HepG2 (cell line): ENCODE data around the gene C2orf81. TPM values are rescaled to one million over a fixed set of nuclear protein-coding genes. Genes with fewer than 3 reads are reported as not detected.

Source experiments
- CC2D1A ChIP-seq: sonication (generic); formaldehyde crosslinking; IDR thresholded peaks from 2 replicates; pipeline ENCODE4 v1.8.1; 2023; ENCODE audit warnings: mild to moderate bottlenecking, missing genetic modification reagents
- GATAD2A ChIP-seq: IDR thresholded peaks from 2 replicates; pipeline ENCODE4 v1.6.1; 2016
- IRX3 ChIP-seq: sonication (generic); formaldehyde crosslinking; IDR thresholded peaks from 2 replicates; pipeline ENCODE4 v1.8.1; 2023; ENCODE audit warnings: mild to moderate bottlenecking, low read depth, missing genetic modification reagents, borderline replicate concordance
- JDP2 ChIP-seq: sonication (generic); formaldehyde crosslinking; IDR thresholded peaks from 2 replicates; pipeline ENCODE4 v1.8.1; 2022; ENCODE audit warnings: missing genetic modification reagents, borderline replicate concordance
- KDM6A ChIP-seq: IDR thresholded peaks from 2 replicates; pipeline ENCODE4 v1.6.1; 2016; ENCODE audit warnings: low read depth
- MAFK ChIP-seq, 2 experiments: IDR thresholded peaks in 1 of 2; conservative IDR thresholded peaks in 1 of 2; 2 replicates each; pipeline ENCODE4 v1.6.1; 2011; ENCODE audit warnings: improper control_type of control experiment in 2 of 2, low read length in 2 of 2
- NR2C2 ChIP-seq: sonication (generic); formaldehyde crosslinking; IDR thresholded peaks from 2 replicates; pipeline ENCODE4 v1.4.0; 2020; ENCODE audit warnings: missing genetic modification reagents, mild to moderate bottlenecking, moderate library complexity, borderline replicate concordance
- RBM22 ChIP-seq: fragments of 200-400 bp; formaldehyde crosslinking; optimal IDR thresholded peaks from 2 replicates; pipeline ENCODE3; 2017; ENCODE audit warnings: mild to moderate bottlenecking, low read length, moderate library complexity
- RERE ChIP-seq: IDR thresholded peaks from 2 replicates; pipeline ENCODE4 v1.6.1; 2016; ENCODE audit warnings: low read depth, missing genetic modification reagents, missing compliant biosample characterization
- REXO4 ChIP-seq: sonication (generic); formaldehyde crosslinking; IDR thresholded peaks from 2 replicates; pipeline ENCODE4 v1.8.0; 2022; ENCODE audit warnings: missing genetic modification reagents, mild to moderate bottlenecking, borderline replicate concordance
- SIX4 ChIP-seq: sonication (generic); formaldehyde crosslinking; IDR thresholded peaks from 2 replicates; pipeline ENCODE4 v1.4.0; 2020; ENCODE audit warnings: missing genetic modification reagents
- XBP1 ChIP-seq: sonication (generic); formaldehyde crosslinking; IDR thresholded peaks from 2 replicates; pipeline ENCODE4 v1.5.0; 2020; ENCODE audit warnings: missing genetic modification reagents
- ZNF225 ChIP-seq: sonication (generic); formaldehyde crosslinking; IDR thresholded peaks from 2 replicates; pipeline ENCODE4 v1.4.0; 2020; ENCODE audit warnings: mild to moderate bottlenecking, missing genetic modification reagents
- ZNF431 ChIP-seq: sonication (generic); formaldehyde crosslinking; IDR thresholded peaks from 2 replicates; pipeline ENCODE4 v1.9.0; 2022; ENCODE audit warnings: missing genetic modification reagents, low read depth, mild to moderate bottlenecking, borderline replicate concordance
- ZNF83 ChIP-seq: sonication (generic); formaldehyde crosslinking; IDR thresholded peaks from 2 replicates; pipeline ENCODE4 v1.4.0; 2020; ENCODE audit warnings: missing genetic modification reagents, mild to moderate bottlenecking, borderline replicate concordance
- polyA plus RNA-seq, 8 experiments: library from polyadenylated mRNA; depleted of rRNA in 3 of 8; stranded (reverse) in 7 of 8; unstranded in 1 of 8; fragments of >200 nt; fragmentation: Illumina TruSeq in 4 of 8; extraction: Trizol in 4 of 8; gene quantifications; 2 replicates each; pipeline versions ENCODE4 v1.2.1 to v1.2.3, GENCODE V29; 2011 to 2016; ENCODE audit warnings: low read depth in 4 of 8, missing spikeins in 1 of 8, mixed read lengths in 1 of 8; ENCODE audit not compliant: insufficient read depth in 1 of 8
- total RNA-seq, 5 experiments: library from RNA; depleted of rRNA; stranded (reverse); fragments of >200 nt; fragmentation: Illumina TruSeq; extraction: Trizol; gene quantifications; 2 replicates each; pipeline ENCODE4 v1.2.3, GENCODE V29; 2016; ENCODE audit warnings: low read depth in 1 of 5
- TF ChIP-seq, protein P1 (sequence below): sonication (generic); formaldehyde crosslinking; IDR thresholded peaks from 2 replicates; pipeline ENCODE4 v1.8.0; 2022; ENCODE audit warnings: mild to moderate bottlenecking, missing genetic modification reagents, moderate library complexity
- TF ChIP-seq, protein P2 (sequence below): sonication (generic); formaldehyde crosslinking; IDR thresholded peaks from 2 replicates; pipeline ENCODE4 v1.4.0; 2020; ENCODE audit warnings: missing genetic modification reagents

Gene C2orf81
- total and polyA plus RNA-seq, 2 of the 13 experiments (the other 11 are each of a cell fraction or from before 2014, with no cell fraction given), result 0.15 to 0.17 TPM

DNA sequence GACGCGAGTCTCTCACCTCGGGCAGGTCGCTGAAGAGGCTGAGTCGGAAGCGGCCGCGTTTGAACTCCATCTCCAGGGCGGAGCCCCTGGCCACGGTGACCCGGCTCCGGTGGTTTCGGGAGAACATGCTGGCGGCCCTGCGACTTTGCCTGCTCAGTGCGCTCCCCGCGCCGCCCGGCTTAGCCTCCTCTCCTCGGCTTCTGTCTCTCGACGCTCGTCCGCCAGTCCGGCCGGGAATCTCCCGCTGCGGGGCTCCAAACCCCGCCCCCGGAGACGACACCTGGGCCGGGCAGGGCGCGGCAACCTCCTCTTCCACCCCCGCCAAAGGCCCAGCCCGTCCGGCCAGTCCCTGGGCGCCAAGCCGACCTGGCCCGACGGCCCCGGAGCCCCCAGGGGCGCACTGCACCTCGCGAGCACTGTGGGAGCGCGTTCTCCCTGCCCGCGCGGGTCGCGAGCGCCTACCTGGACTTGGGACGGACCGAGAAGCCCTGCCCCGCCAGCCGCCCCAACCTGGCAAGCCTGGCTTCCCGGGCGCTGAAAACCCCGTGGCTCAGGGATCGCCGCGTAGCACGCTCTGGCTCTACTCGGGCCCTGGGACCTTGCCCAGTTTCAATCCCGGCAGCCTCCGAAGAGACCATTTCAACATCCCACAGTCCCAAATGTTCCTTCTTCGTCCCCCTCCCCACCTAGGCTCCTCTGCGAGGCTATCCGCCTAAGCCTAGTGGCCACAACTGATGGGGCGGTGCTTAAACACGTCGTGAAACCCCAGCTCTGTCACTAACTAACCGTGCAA lies 20.5 kb upstream of the C2orf81 start, which contains the start of gene RTKN (continued):
- TF ChIP-seq SIX4 (CRISPR knock-in tag), result peak; percentile 53; the same call in 1 of the 2 replicates
- TF ChIP-seq MAFK (conservative IDR thresholded peaks at IDR 0.05 in 1 of 2, IDR thresholded peaks at IDR 0.05 in 1 of 2; ENCODE audit: low read length in 2 of 2), result no peak
- TF ChIP-seq KDM6A, result 0 out of 2 replicates have a peak, but pooled peaks have one; percentile 16
- 0 out of 2 replicates have a peak, but pooled peaks have one; percentile 26 for TF ChIP-seq REXO4
- TF ChIP-seq RERE (CRISPR knock-in tag), result no peak
- peak; percentile 72; the same call in 1 of the 2 replicates for TF ChIP-seq ZNF83 (CRISPR knock-in tag)
- TF ChIP-seq, protein P1, sequence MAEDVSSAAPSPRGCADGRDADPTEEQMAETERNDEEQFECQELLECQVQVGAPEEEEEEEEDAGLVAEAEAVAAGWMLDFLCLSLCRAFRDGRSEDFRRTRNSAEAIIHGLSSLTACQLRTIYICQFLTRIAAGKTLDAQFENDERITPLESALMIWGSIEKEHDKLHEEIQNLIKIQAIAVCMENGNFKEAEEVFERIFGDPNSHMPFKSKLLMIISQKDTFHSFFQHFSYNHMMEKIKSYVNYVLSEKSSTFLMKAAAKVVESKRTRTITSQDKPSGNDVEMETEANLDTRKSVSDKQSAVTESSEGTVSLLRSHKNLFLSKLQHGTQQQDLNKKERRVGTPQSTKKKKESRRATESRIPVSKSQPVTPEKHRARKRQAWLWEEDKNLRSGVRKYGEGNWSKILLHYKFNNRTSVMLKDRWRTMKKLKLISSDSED (CRISPR knock-in tag), result peak; percentile 68; the same call in 1 of the 2 replicates
- no peak; the same call in none of the 2 replicates for TF ChIP-seq NR2C2
- TF ChIP-seq, protein P2, sequence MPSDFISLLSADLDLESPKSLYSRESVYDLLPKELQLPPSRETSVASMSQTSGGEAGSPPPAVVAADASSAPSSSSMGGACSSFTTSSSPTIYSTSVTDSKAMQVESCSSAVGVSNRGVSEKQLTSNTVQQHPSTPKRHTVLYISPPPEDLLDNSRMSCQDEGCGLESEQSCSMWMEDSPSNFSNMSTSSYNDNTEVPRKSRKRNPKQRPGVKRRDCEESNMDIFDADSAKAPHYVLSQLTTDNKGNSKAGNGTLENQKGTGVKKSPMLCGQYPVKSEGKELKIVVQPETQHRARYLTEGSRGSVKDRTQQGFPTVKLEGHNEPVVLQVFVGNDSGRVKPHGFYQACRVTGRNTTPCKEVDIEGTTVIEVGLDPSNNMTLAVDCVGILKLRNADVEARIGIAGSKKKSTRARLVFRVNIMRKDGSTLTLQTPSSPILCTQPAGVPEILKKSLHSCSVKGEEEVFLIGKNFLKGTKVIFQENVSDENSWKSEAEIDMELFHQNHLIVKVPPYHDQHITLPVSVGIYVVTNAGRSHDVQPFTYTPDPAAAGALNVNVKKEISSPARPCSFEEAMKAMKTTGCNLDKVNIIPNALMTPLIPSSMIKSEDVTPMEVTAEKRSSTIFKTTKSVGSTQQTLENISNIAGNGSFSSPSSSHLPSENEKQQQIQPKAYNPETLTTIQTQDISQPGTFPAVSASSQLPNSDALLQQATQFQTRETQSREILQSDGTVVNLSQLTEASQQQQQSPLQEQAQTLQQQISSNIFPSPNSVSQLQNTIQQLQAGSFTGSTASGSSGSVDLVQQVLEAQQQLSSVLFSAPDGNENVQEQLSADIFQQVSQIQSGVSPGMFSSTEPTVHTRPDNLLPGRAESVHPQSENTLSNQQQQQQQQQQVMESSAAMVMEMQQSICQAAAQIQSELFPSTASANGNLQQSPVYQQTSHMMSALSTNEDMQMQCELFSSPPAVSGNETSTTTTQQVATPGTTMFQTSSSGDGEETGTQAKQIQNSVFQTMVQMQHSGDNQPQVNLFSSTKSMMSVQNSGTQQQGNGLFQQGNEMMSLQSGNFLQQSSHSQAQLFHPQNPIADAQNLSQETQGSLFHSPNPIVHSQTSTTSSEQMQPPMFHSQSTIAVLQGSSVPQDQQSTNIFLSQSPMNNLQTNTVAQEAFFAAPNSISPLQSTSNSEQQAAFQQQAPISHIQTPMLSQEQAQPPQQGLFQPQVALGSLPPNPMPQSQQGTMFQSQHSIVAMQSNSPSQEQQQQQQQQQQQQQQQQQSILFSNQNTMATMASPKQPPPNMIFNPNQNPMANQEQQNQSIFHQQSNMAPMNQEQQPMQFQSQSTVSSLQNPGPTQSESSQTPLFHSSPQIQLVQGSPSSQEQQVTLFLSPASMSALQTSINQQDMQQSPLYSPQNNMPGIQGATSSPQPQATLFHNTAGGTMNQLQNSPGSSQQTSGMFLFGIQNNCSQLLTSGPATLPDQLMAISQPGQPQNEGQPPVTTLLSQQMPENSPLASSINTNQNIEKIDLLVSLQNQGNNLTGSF, result 0 out of 2 replicates have a peak, but pooled peaks have one; percentile 38
- peak; percentile 85; the same call in 1 of the 2 replicates for TF ChIP-seq CC2D1A (CRISPR knock-in tag)
- peak; percentile 78 for TF ChIP-seq GATAD2A (CRISPR knock-in tag)
- TF ChIP-seq IRX3 (CRISPR knock-in tag), result no peak; the same call in 1 of the 2 replicates
- TF ChIP-seq XBP1 (CRISPR knock-in tag), result no peak
- TF ChIP-seq JDP2 (CRISPR knock-in tag), result no peak
- no peak; the same call in 1 of the 2 replicates for TF ChIP-seq ZNF225 (CRISPR knock-in tag)
- TF ChIP-seq ZNF431 (CRISPR knock-in tag), result peak; percentile 89; the same call in 1 of the 2 replicates
- TF ChIP-seq RBM22, result no peak
